ENCODE data around the gene COG5.

Gene COG5

GRCh38 chr7:107286751-107287621 is 276.7 kb downstream of the COG5 start:
- no peaks in the 10 kb centered on the region for H3K36me3 ChIP-seq (ENCODE audit: control insufficient read depth, low read depth, low read length)
- H3K9me3 ChIP-seq (ENCODE audit: control insufficient read depth, low read depth, low read length) = no peaks in the 10 kb centered on the region
- H3K9ac ChIP-seq (ENCODE audit: low read length) = no peak overlapping the region
- peaks cover 4% of the 10 kb centered on the region for H3K4me1 ChIP-seq (ENCODE audit: control insufficient read depth, low read depth, low read length)
- no peak overlapping the region for H3K4me3 ChIP-seq (ENCODE audit: low read length)
- no peaks in the 10 kb centered on the region for H3K27me3 ChIP-seq (ENCODE audit: control insufficient read depth, insufficient read depth, low read length)
- H3K27ac ChIP-seq (ENCODE audit: low read length) = no peak overlapping the region

- Histone ChIP-seq H3K4me3 (ENCODE audit: low read length) (no peak overlapping the region), H3K4me1 (ENCODE audit: control insufficient read depth, low read depth, low read length) (peaks cover 4% of the 10 kb centered on the region), H3K27me3 (ENCODE audit: control insufficient read depth, insufficient read depth, low read length) (no peaks in the 10 kb centered on the region), H3K36me3 (ENCODE audit: control insufficient read depth, low read depth, low read length) (no peaks in the 10 kb centered on the region), H3K9ac (ENCODE audit: low read length) (no peak overlapping the region), H3K9me3 (ENCODE audit: control insufficient read depth, low read depth, low read length) (no peaks in the 10 kb centered on the region), H3K27ac (ENCODE audit: low read length) (no peak overlapping the region)
Observed at GRCh38 chr7:107284911-107285479, 278.7 kb downstream of the COG5 start.

- H3K27ac ChIP-seq (ENCODE audit: low read length) = no peak overlapping the region
- H3K4me1 ChIP-seq (ENCODE audit: control insufficient read depth, low read depth, low read length) = peaks cover 4% of the 10 kb centered on the region
- H3K9me3 ChIP-seq (ENCODE audit: control insufficient read depth, low read depth, low read length) = no peaks in the 10 kb centered on the region
- no peaks in the 10 kb centered on the region for H3K36me3 ChIP-seq (ENCODE audit: control insufficient read depth, low read depth, low read length)
- H3K4me3 ChIP-seq (ENCODE audit: low read length) = no peak overlapping the region
- no peak overlapping the region for H3K9ac ChIP-seq (ENCODE audit: low read length)
- H3K27me3 ChIP-seq (ENCODE audit: control insufficient read depth, insufficient read depth, low read length) = no peaks in the 10 kb centered on the region
Observed at GRCh38 chr7:107277331-107277730, 286.4 kb downstream of the COG5 start.

GRCh38 chr7:107276220-107276827 is 287.4 kb downstream of the COG5 start:
- Histone ChIP-seq H3K9ac (ENCODE audit: low read length) (no peak overlapping the region), H3K9me3 (ENCODE audit: control insufficient read depth, low read depth, low read length) (no peaks in the 10 kb centered on the region), H3K4me1 (ENCODE audit: control insufficient read depth, low read depth, low read length) (no peaks in the 10 kb centered on the region), H3K27me3 (ENCODE audit: control insufficient read depth, insufficient read depth, low read length) (no peaks in the 10 kb centered on the region), H3K4me3 (ENCODE audit: low read length) (no peak overlapping the region), H3K27ac (ENCODE audit: low read length) (no peak overlapping the region), H3K36me3 (ENCODE audit: control insufficient read depth, low read depth, low read length) (no peaks in the 10 kb centered on the region)

GRCh38 chr7:107274506-107274905 is 289.2 kb downstream of the COG5 start:
- no peak overlapping the region for H3K9ac ChIP-seq (ENCODE audit: low read length)
- H3K4me1 ChIP-seq (ENCODE audit: control insufficient read depth, low read depth, low read length) = no peaks in the 10 kb centered on the region
- no peak overlapping the region for H3K27ac ChIP-seq (ENCODE audit: low read length)
- H3K9me3 ChIP-seq (ENCODE audit: control insufficient read depth, low read depth, low read length) = no peaks in the 10 kb centered on the region
- H3K36me3 ChIP-seq (ENCODE audit: control insufficient read depth, low read depth, low read length) = no peaks in the 10 kb centered on the region
- no peak overlapping the region for H3K4me3 ChIP-seq (ENCODE audit: low read length)
- H3K27me3 ChIP-seq (ENCODE audit: control insufficient read depth, insufficient read depth, low read length) = no peaks in the 10 kb centered on the region

GRCh38 chr7:107269790-107270189 is 293.9 kb downstream of the COG5 start:
- Histone ChIP-seq H3K27ac (ENCODE audit: low read length) (no peak overlapping the region), H3K36me3 (ENCODE audit: control insufficient read depth, low read depth, low read length) (no peaks in the 10 kb centered on the region), H3K4me3 (ENCODE audit: low read length) (no peak overlapping the region), H3K27me3 (ENCODE audit: control insufficient read depth, insufficient read depth, low read length) (no peaks in the 10 kb centered on the region), H3K4me1 (ENCODE audit: control insufficient read depth, low read depth, low read length) (no peaks in the 10 kb centered on the region), H3K9ac (ENCODE audit: low read length) (no peak overlapping the region), H3K9me3 (ENCODE audit: control insufficient read depth, low read depth, low read length) (no peaks in the 10 kb centered on the region)

DNA sequence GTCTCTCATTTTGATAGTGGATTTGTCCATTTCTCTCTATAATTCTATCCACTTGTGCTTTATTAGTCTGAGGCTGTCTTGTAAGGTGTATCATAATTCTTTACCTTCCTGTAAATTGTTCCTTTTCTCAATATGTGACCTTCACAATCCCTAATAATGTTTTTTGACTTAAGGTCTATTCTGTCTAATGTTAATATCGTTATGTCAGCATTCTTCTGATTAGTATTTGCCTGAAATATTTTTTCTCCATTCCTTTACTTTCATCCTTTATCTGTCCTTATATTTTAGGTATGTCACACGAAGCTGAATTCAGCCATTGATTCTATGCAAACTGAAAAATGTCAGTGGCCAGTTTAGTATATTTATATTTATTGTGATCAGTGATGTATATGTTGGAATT is 295.1 kb downstream of the COG5 start:
- no peaks in the 10 kb centered on the region for H3K9me3 ChIP-seq (ENCODE audit: control insufficient read depth, low read depth, low read length)
- H3K4me3 ChIP-seq (ENCODE audit: low read length) = no peak overlapping the region
- no peak overlapping the region for H3K9ac ChIP-seq (ENCODE audit: low read length)
- H3K4me1 ChIP-seq (ENCODE audit: control insufficient read depth, low read depth, low read length) = no peaks in the 10 kb centered on the region
- no peak overlapping the region for H3K27ac ChIP-seq (ENCODE audit: low read length)
- no peaks in the 10 kb centered on the region for H3K27me3 ChIP-seq (ENCODE audit: control insufficient read depth, insufficient read depth, low read length)
- H3K36me3 ChIP-seq (ENCODE audit: control insufficient read depth, low read depth, low read length) = no peaks in the 10 kb centered on the region

DNA sequence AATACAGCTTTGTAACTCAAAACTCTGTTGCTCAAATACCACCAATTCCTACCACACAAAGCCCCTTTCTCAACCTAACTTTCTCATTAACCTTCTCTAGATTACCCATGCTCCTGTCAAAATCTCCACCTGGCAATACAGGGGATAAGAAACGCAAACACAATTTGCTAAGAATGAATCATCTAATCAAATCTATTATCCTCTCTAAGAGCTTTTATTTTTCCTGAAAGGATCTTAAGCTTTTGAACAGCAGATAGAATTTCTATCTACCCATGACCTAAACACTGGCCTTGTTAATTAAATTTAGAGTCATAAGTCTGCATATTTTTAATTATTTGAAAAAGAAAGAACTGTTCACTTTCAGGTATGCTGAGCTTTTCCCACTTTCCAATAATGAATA is 296.6 kb downstream of the COG5 start:
- H3K27me3 ChIP-seq (ENCODE audit: control insufficient read depth, insufficient read depth, low read length) = no peaks in the 10 kb centered on the region
- H3K9me3 ChIP-seq (ENCODE audit: control insufficient read depth, low read depth, low read length) = no peaks in the 10 kb centered on the region
- H3K27ac ChIP-seq (ENCODE audit: low read length) = no peak overlapping the region
- H3K9ac ChIP-seq (ENCODE audit: low read length) = no peak overlapping the region
- H3K4me1 ChIP-seq (ENCODE audit: control insufficient read depth, low read depth, low read length) = no peaks in the 10 kb centered on the region
- H3K4me3 ChIP-seq (ENCODE audit: low read length) = no peak overlapping the region
- H3K36me3 ChIP-seq (ENCODE audit: control insufficient read depth, low read depth, low read length) = no peaks in the 10 kb centered on the region

DNA sequence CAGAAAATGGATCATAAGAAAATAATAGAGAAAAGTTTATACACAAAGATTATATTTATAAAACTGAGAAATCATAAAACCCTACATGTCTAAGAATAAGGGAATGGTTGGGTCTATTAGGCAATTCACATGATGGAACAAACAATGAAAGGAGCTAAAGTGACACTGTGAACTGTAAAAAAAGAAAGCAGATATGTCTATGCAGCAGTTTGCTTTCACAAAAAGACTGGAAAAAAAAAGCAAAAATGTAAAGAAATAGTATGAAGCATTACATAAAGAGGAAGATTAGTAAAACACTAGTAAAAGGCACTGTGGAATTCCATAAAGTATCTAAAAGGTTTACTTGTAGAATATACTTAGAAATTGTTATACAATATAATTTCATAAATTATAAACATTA is 299.0 kb downstream of the COG5 start:
- Histone ChIP-seq H3K27me3 (ENCODE audit: control insufficient read depth, insufficient read depth, low read length) (no peaks in the 10 kb centered on the region), H3K9ac (ENCODE audit: low read length) (no peak overlapping the region)

GRCh38 chr7:107262857-107263256 is 300.9 kb downstream of the COG5 start:
- H3K9me3 ChIP-seq (ENCODE audit: control insufficient read depth, low read depth, low read length) = no peaks in the 10 kb centered on the region
- no peaks in the 10 kb centered on the region for H3K36me3 ChIP-seq (ENCODE audit: control insufficient read depth, low read depth, low read length)

More for the DNA sequence above, 299.0 kb downstream of the COG5 start:
- H3K4me3 ChIP-seq (ENCODE audit: low read length) = no peak overlapping the region
- H3K9me3 ChIP-seq (ENCODE audit: control insufficient read depth, low read depth, low read length) = no peaks in the 10 kb centered on the region
- H3K27ac ChIP-seq (ENCODE audit: low read length) = no peak overlapping the region
- no peaks in the 10 kb centered on the region for H3K36me3 ChIP-seq (ENCODE audit: control insufficient read depth, low read depth, low read length)
- H3K4me1 ChIP-seq (ENCODE audit: control insufficient read depth, low read depth, low read length) = no peaks in the 10 kb centered on the region

DNA sequence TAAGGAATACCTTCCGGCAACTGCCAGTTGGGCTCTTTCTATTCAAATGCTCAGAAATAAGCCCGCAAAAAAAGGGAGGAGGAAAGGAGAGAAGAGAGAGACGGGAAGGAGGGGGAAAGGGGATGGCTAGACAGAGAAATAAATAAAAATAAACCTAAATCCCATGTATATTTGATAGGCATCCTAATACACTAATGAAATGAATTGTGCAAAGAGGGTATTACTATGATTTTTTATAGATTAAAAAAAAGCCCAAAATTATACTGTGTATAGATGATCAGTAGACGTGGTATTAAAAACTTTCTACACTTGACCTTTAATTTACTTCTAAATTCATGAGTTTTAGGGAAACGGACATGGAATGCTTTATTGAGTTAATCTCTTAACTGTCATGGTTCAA is 305.0 kb downstream of the COG5 start:
- Histone ChIP-seq H3K4me3 (ENCODE audit: low read length) (no peak overlapping the region), H3K9me3 (ENCODE audit: control insufficient read depth, low read depth, low read length) (no peaks in the 10 kb centered on the region), H3K27ac (ENCODE audit: low read length) (no peak overlapping the region), H3K27me3 (ENCODE audit: control insufficient read depth, insufficient read depth, low read length) (no peaks in the 10 kb centered on the region), H3K36me3 (ENCODE audit: control insufficient read depth, low read depth, low read length) (no peaks in the 10 kb centered on the region), H3K9ac (ENCODE audit: low read length) (no peak overlapping the region), H3K4me1 (ENCODE audit: control insufficient read depth, low read depth, low read length) (no peaks in the 10 kb centered on the region)

More at GRCh38 chr7:107262857-107263256, 300.9 kb downstream of the COG5 start:
- no peaks in the 10 kb centered on the region for H3K4me1 ChIP-seq (ENCODE audit: control insufficient read depth, low read depth, low read length)
- no peaks in the 10 kb centered on the region for H3K27me3 ChIP-seq (ENCODE audit: control insufficient read depth, insufficient read depth, low read length)
- H3K9ac ChIP-seq (ENCODE audit: low read length) = no peak overlapping the region
- no peak overlapping the region for H3K27ac ChIP-seq (ENCODE audit: low read length)
- H3K4me3 ChIP-seq (ENCODE audit: low read length) = no peak overlapping the region
